Nephron (organoid): ENCODE measurements around the gene RNF141.

ENCODE experiments used
- H3K27ac Mint-ChIP-seq, 3 experiments: 2 replicates each; pipeline ENCODE4 v1.8.0; 2020; ENCODE audit warnings: mixed read lengths in 3 of 3, mild to moderate bottlenecking in 2 of 3, moderate library complexity in 1 of 3
- H3K27me3 Mint-ChIP-seq: 2 replicates; pipeline ENCODE4 v1.8.0; 2021; ENCODE audit warnings: low read depth, mild to moderate bottlenecking, moderate library complexity, mixed read lengths
- H3K36me3 Mint-ChIP-seq: 2 replicates; pipeline ENCODE4 v1.8.0; 2020; ENCODE audit warnings: low read depth, mixed read lengths
- H3K4me1 Mint-ChIP-seq: 2 replicates; pipeline ENCODE4 v1.8.0; 2020; ENCODE audit warnings: mixed read lengths
- H3K4me3 Mint-ChIP-seq, 3 experiments: 2 replicates each; pipeline ENCODE4 v1.8.0; 2020; ENCODE audit warnings: mild to moderate bottlenecking in 3 of 3, mixed read lengths in 3 of 3, moderate library complexity in 2 of 3
- H3K9me3 Mint-ChIP-seq: 2 replicates; pipeline ENCODE4 v1.8.0; 2020; ENCODE audit warnings: mixed read lengths
- CTCF ChIP-seq, 3 experiments: fragments of 200-600 bp; sonication (generic); IDR thresholded peaks; one replicate each; pipeline ENCODE4 v1.5.0; 2021; ENCODE audit warnings: antibody characterized with exemption in 3 of 3; ENCODE audit not compliant: unreplicated experiment in 3 of 3

Gene RNF141

DNA sequence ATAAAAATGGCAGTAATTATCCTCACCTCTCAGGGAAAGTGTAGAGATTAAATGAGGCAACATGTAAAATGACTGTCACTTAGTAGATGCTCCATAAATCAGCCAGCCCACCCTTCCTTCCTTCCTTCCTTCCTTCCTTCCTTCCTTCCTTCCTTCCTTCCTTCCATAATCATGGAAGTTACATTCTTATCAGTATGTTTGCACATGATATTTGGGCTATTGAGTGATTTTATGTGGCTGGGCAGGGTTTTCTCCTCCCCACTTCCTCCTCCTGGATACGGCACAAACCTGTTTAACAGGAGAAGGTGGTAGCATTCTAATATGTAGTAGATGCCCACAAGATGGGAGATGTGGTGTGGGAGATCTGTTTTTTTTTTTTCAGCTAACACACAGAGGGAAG is 15.6 kb upstream of the RNF141 start:
- peaks cover 4% of the 10 kb centered on the region for H3K9me3 Mint-ChIP-seq
- no peak for TF ChIP-seq CTCF (IDR thresholded peaks at IDR 0.05; ENCODE audit: unreplicated experiment in 3 of 3)
- H3K4me1 Mint-ChIP-seq: no peaks in the 10 kb centered on the region
- H3K27me3 Mint-ChIP-seq: peaks cover 14% of the 10 kb centered on the region
- H3K27ac Mint-ChIP-seq: no peak overlapping the region
- no peaks in the 10 kb centered on the region for H3K36me3 Mint-ChIP-seq
- H3K4me3 Mint-ChIP-seq: no peak overlapping the region

DNA sequence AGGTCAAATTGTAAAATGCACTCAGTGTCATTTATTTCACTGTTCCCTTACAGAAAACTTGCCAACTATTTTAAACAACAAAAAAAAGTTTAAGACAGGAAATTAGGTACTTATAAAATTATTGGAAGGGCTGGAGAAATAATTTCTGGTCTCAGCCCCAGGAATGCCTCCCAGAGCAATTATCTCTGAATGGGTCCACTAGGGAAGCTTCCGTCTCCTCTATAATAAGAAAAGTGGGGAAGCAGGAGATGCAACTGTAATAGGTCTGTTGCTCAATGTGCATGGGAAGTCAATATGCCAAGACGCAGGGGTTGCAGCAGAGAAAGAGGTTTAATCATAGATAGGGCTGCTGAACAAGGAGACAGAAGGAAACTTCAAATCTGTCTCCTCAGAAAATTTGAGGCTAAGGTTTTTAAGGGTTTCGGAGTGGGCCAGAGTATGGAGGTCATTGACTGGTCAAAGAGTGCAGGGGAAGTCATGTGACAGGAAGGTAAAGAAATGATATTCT is 10.9 kb upstream of the RNF141 start:
- Mint-ChIP-seq H3K27ac (no peak overlapping the region), H3K4me3 (no peak overlapping the region), H3K4me1 (no peaks in the 10 kb centered on the region), H3K27me3 (peaks cover 14% of the 10 kb centered on the region), H3K9me3 (peaks cover 6% of the 10 kb centered on the region), H3K36me3 (no peaks in the 10 kb centered on the region)
- no peak for TF ChIP-seq CTCF (IDR thresholded peaks at IDR 0.05; ENCODE audit: unreplicated experiment in 3 of 3)

GRCh38 chr11:10551290-10551592 is 10.3 kb upstream of the RNF141 start:
- no peak for TF ChIP-seq CTCF (IDR thresholded peaks at IDR 0.05; ENCODE audit: unreplicated experiment in 3 of 3)
- peaks cover 6% of the 10 kb centered on the region for H3K9me3 Mint-ChIP-seq
- no peak overlapping the region for H3K27ac Mint-ChIP-seq
- H3K27me3 Mint-ChIP-seq: peaks cover 10% of the 10 kb centered on the region
- H3K4me3 Mint-ChIP-seq: no peak overlapping the region
- no peaks in the 10 kb centered on the region for H3K36me3 Mint-ChIP-seq
- no peaks in the 10 kb centered on the region for H3K4me1 Mint-ChIP-seq

DNA sequence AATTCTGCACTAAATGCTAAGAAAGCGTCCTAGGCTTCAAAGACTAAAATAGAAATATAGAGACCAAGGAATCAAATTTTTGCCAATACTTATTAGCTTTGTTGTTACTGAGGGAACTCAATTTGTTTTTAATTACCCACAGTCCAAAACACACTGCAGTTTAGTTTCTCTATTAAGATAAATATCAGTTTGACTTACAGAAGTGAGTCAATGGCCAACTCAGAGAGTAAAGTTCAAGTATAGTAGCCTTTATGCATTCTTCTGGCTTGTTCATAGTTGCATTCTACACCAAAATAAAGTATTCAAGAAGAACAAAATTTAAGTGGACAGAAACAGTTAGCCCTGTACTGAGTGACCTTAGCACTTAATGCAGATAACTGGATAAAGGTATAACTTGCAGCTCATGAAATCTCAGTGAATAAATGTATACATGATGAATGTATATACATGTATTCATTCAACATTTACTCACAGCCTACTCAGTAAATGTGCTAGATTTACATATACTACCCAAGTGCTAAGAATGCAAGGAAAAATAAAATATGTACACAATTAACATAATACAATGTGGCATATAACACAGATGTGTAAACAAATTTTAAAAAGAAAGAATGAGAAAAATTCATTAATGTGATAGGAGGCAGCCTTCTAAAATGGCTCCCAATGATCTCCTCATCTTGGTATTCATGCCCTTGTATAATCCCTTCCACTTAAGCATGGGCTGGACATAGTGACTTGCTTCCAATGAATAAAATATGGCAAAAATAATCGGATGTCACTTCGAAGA is 9.7 kb upstream of the RNF141 start:
- no peak overlapping the region for H3K27ac Mint-ChIP-seq
- peaks cover 6% of the 10 kb centered on the region for H3K9me3 Mint-ChIP-seq
- no peak overlapping the region for H3K4me3 Mint-ChIP-seq
- no peak for TF ChIP-seq CTCF (IDR thresholded peaks at IDR 0.05; ENCODE audit: unreplicated experiment in 3 of 3)
- H3K27me3 Mint-ChIP-seq: peaks cover 10% of the 10 kb centered on the region
- no peaks in the 10 kb centered on the region for H3K36me3 Mint-ChIP-seq
- H3K4me1 Mint-ChIP-seq: no peaks in the 10 kb centered on the region

- no peak overlapping the region for H3K27ac Mint-ChIP-seq
- H3K4me3 Mint-ChIP-seq: no peak overlapping the region
- H3K4me1 Mint-ChIP-seq: peaks cover 5% of the 10 kb centered on the region
- no peaks in the 10 kb centered on the region for H3K9me3 Mint-ChIP-seq
- H3K36me3 Mint-ChIP-seq: no peaks in the 10 kb centered on the region
- TF ChIP-seq CTCF (IDR thresholded peaks at IDR 0.05; ENCODE audit: unreplicated experiment in 3 of 3): no peak
- H3K27me3 Mint-ChIP-seq: no peaks in the 10 kb centered on the region
Observed at GRCh38 chr11:10544491-10545465, 3.8 kb upstream of the RNF141 start.
